Measurements from ENCODE around the gene HBE1.
"Not testable (repeated sequence)": the region's sequence is repeated elsewhere in the genome, so short reads cannot be mapped to it uniquely, and the experiment has no call there.

The HBE1 gene

DNA sequence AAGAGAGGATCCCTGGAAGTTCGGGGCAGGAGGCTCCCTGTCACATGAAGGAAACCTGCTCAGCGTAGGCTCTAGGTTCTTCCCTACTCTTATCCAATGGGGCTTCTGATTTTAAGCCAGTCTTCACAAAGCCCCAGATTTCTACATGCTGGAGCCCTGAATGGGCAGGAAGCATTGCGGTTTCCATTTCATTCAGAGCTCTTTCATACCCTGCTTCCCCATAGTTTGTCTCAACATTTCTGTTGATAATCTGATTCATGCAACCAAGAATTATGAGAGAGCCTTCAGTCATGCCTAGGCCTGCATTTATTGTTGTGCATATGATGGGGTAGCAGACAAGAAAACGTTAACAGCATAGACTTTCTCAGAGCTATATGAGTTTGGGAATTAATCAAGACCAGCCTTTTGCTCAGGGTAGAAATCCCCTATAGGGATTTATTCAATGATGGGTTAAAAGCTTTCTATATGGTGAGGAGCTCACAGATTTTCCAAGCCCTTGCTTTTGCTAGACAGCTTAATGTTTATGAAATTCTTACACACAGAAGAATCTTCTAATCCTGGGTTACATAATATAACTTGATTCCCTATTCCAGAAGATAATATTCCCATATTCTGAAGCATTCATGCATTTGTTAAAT is 16.1 kb upstream of the HBE1 start:
- in situ Hi-C loops (cut with MboI; ENCODE audit: low sequenced_read_pairs) = no loop called here

DNA sequence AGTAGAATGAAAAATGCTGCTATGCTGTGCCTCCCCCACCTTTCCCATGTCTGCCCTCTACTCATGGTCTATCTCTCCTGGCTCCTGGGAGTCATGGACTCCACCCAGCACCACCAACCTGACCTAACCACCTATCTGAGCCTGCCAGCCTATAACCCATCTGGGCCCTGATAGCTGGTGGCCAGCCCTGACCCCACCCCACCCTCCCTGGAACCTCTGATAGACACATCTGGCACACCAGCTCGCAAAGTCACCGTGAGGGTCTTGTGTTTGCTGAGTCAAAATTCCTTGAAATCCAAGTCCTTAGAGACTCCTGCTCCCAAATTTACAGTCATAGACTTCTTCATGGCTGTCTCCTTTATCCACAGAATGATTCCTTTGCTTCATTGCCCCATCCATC is 14.9 kb upstream of the HBE1 start:
- in situ Hi-C loops (cut with MboI; ENCODE audit: low sequenced_read_pairs) = no loop called here

DNA sequence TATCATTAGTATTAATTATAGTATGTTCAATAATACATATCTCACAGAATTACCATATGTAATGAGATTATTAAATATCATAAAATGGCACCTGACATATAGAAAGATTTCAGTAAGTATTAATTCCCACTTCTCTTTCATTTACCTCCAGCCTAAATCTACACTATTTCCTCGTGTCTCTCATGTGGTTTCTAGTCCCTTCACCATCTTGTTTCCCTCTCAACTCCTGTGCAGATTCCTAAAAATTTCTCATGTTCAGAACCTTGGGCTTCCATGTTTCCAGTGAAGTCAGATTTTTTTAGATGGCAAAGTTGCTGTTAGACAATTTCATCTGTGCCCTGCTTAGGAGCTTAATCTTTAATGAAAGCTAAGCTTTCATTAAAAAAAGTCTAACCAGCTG is 14.1 kb upstream of the HBE1 start:
- in situ Hi-C loops (cut with MboI; ENCODE audit: low sequenced_read_pairs) = no loop called here

DNA sequence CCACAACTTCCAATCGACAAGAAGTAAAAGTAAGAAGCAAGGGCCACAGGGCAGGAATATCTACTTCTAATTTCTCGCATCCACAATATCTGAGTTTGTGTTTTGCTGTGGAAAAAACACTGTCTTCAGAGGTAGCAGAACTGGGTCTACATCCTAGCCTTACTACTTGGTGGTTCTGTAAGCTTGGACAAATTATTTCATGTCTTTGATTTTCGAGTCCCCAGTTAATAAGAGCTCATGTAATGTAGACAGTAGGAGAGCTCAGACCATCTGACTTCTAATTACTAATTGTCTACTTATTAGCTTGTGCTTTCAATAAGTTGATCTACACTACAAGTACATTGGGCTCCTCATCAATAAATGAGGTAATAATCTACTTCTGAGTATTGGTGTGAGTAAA is 13.3 kb upstream of the HBE1 start:
- in situ Hi-C loops (cut with MboI; ENCODE audit: low sequenced_read_pairs) = no loop called here

DNA sequence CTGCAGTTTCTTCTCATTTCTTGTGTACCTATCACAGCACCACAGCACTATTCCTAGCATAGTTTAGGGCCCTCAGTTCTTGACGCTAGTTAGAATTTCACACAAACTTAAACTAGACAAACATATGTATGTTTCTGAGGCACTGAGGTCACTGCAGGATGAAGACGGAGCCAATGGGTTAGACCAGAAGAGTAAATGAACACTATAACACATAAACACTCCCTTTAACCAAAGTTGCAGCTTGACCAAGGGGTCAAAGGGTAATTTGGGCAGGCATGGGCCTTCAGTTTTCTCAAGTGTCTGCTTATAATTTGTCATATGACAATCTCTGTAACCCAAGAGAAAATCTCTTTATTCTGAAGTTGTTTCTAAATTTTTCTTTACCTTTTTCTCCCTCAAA is 12.9 kb upstream of the HBE1 start:
- in situ Hi-C loops (cut with MboI; ENCODE audit: low sequenced_read_pairs) = no loop called here

DNA sequence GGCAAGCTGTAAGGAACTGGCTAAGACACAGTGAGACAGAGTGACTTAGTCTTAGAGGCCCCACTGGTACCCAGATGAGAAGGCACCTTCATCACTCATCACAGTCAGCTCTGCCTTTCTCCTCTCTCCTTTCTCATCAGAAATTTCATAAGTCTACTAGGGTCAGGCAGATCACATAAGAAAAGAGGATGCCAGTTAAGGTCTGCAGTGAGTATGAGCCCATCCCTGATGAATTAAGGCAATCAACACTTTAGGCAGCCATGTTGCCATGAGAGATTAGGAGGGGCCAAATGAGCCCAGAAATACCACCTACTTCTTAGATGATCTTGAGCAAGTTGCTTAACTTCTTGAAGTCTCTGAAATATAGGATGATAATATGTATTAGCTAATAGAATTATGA is 11.9 kb upstream of the HBE1 start:
- in situ Hi-C loops (cut with MboI; ENCODE audit: low sequenced_read_pairs) = no loop called here

DNA sequence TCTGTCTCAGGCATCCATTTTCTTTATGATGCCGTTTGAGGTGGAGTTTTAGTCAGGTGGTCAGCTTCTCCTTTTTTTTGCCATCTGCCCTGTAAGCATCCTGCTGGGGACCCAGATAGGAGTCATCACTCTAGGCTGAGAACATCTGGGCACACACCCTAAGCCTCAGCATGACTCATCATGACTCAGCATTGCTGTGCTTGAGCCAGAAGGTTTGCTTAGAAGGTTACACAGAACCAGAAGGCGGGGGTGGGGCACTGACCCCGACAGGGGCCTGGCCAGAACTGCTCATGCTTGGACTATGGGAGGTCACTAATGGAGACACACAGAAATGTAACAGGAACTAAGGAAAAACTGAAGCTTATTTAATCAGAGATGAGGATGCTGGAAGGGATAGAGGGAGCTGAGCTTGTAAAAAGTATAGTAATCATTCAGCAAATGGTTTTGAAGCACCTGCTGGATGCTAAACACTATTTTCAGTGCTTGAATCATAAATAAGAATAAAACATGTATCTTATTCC is 10.9 kb upstream of the HBE1 start:
- in situ Hi-C loops (cut with MboI; ENCODE audit: low sequenced_read_pairs) = no loop called here

DNA sequence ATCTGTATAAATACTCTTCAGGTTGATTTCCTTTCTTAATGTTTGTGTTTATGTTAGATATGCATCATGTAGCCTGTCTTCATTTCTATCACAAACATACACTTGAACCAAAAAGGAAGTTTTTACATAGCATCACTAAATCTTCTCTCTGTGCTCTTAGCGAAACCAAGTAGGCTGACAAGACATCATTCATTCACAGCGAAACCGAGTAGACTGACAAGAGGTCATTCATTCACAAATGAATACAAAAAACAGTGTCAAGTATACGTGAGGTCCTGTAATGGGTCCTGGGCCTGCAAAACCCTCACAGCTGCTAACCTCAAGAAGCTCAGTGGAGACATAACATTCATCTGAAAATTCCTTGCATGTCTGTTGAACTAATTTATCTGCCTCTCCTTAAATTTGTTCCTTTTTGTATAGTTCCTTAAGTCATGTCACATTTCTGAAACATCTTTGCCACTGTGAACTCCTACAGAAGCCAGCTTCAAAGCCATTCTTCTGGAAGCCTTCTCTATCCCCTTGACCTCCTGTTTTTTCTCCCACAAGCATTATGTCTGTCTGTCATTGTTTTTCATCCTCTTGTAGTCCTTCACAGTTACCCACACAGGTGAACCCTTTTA is 9.8 kb upstream of the HBE1 start:
- in situ Hi-C loops (cut with MboI; ENCODE audit: low sequenced_read_pairs) = no loop called here

DNA sequence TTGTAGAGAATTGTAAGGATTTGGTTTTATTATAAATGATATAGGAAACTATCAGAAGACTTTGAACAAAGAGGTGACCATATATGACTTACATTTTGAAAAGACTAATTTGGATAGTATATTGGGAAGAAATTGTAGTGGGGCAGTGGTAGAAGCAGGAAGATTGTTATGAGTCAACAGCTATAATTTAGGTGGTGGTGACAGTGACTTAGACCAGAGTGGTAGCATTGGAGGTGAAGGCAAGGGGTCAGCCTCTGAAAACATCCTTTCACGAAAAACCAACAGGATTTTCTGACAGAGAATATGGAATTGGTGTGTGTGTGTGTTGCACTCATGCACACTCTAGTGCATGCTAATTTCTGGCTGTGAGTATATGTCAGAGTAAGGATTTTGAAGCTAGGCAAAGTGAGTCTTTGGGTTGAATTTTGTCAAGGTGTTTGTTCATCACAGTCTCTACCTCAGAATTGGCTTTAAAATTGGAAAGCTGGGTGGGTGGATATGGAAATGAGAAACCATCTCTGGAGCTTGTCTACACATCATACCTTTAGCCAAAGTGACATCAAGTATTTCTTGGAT is 8.2 kb upstream of the HBE1 start:
- in situ Hi-C loops (cut with MboI; ENCODE audit: low sequenced_read_pairs) = no loop called here

DNA sequence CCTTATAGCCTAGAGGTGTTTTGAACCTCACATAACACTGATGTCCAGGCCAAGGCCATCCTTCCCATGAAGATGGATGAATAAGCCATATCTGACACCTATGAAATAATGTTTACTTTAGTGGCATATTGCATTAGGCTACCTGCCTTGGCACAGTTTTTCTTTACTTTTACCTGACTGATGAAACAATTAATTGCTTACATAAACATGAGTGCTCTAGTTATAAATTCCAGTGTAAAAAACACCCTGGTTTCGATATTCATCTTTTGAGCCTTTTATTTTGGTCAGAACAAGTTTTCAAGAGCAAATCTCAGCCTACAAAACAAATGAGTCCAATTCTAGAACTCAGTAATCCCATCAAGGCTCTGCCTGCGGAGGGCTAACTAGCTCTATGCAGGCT is 7.0 kb upstream of the HBE1 start:
- in situ Hi-C loops (cut with MboI; ENCODE audit: low sequenced_read_pairs) = no loop called here

DNA sequence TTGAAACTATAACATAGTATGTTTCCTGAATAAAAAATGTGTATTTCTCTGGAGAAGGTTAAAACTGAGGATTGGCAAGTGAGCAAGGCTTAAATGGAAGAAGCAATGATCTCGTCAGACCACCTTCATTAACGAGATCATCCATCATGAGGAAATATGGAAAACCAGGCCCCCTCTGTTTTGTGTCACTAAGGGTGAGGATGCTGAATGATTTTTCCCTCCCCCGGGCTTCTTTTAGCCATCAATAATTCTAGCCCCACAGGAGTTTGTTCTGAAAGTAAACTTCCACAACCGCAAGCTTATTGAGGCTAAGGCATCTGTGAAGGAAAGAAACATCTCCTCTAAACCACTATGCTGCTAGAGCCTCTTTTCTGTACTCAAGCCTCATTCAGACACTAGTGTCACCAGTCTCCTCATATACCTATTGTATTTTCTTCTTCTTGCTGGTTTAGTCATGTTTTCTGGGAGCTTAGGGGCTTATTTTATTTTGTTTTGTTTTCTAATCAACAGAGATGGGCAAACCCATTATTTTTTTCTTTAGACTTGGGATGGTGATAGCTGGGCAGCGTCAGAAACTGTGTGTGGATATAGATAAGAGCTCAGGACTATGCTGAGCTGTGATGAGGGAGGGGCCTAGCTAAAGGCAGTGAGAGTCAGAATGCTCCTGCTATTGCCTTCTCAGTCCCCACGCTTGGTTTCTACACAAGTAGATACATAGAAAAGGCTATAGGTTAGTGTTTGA is 5.8 kb upstream of the HBE1 start:
- in situ Hi-C loops (cut with MboI; ENCODE audit: low sequenced_read_pairs) = no loop called here

DNA sequence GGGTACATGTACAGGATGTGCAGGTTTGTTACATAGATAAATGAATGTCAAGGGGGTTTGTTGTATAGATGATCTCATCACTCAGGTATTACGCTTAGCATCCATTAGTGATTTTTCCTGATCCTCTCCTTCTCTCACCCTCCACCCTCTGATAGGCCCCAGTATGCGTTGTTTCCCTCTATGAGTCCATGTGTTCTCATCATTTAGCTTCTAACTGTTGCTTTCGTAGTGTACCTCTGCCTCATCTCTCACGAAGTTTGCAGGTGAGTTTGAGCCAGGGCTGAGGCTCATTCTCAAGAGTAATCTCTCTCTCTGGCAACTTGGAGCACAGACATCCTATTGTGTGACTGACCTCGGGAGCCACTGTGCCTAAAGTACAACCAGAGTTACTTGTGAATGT is 4.7 kb upstream of the HBE1 start:
- in situ Hi-C loops (cut with MboI; ENCODE audit: low sequenced_read_pairs) = no loop called here

DNA sequence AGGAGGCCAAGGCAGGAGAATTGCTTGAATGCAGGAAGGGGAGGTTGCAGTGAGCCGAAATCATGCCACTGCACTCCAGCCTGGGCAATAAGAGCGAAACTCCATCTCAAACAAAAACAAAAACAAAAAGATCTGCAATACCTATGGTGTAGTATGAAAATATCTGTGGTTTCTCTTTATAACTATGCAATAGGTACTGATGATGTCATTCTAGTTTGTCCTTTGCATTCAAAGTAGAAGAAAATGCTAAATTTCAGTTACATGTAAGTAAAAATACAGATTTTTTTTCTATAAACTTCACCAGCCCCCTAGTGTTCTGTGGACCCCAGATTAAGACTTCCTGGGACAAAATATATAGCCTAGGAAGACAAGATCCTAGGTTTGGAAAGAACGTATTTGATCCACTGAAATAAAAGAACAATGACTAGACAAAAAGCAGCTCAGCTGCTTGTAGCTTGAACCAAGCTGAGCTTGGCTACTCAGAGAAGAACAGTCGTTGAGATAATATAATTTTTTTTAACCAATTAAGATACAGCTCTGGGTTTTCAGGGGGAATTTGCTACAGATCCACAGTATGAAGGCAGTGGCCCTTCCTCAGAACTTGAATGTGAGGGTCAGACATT is 2.8 kb upstream of the HBE1 start:
- in situ Hi-C loops (cut with MboI; ENCODE audit: low sequenced_read_pairs) = no loop called here

DNA sequence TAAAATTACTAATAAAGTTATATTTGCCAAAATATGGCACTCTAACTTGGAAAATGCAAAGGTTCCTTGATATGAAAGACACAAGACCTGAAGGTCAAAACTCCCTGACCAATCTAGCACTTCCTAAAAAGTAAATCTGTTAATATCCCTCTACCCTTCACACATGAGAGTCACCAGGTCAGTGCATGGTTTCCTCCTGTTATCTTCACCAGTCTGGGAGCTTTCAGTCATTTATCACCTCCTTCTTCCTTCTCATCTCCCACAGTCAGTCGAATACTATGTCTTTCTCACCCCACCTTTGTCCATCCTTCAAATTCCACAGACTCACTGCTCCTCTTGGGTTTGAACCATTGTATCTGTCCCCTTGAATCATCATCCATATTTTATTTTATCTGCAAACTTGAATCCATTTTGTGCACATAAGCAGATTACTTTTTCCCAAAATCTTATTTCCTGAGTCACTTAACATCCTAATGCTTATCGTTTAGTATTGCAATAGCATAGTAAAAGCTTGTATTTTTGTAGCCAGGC is 2.6 kb downstream of the HBE1 start:
- in situ Hi-C loops (cut with MboI; ENCODE audit: low sequenced_read_pairs) = no loop called here

DNA sequence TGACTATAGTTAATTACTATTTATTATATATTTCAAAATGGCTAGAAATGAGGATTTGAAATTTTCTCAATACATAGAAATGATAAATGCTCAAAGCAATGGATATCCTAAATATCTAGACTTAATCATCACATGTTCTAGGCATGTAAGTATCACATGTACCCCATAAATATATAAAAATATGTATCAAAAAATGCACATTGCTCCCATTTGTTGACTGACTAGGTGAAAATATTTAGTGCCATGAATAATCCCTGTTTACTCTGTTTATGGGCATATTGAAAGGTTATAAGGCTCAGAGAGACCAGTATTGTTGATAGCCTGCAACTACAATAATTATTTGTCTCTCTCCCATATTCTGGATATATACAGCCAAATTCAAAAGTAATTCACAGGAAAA is 3.1 kb downstream of the HBE1 start:
- in situ Hi-C loops (cut with MboI; ENCODE audit: low sequenced_read_pairs) = no loop called here

DNA sequence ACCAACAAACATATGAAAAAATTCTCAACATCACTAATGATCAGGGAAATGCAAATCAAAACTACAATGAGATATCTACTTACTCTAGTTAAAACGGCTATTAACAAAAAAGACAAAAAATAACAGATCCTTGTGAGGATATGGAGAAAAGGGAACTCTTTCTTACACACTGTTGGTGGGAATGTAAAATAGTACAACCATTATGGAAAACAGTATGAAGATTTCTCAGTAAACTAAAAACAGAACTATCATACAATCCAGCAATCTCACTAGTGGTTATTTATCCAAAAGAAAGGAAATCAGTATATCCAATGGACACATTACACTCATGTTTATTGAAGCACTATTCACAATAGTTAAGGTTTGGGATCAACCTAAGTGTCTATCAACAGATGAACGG is 3.9 kb downstream of the HBE1 start:
- in situ Hi-C loops (cut with MboI; ENCODE audit: low sequenced_read_pairs) = no loop called here

DNA sequence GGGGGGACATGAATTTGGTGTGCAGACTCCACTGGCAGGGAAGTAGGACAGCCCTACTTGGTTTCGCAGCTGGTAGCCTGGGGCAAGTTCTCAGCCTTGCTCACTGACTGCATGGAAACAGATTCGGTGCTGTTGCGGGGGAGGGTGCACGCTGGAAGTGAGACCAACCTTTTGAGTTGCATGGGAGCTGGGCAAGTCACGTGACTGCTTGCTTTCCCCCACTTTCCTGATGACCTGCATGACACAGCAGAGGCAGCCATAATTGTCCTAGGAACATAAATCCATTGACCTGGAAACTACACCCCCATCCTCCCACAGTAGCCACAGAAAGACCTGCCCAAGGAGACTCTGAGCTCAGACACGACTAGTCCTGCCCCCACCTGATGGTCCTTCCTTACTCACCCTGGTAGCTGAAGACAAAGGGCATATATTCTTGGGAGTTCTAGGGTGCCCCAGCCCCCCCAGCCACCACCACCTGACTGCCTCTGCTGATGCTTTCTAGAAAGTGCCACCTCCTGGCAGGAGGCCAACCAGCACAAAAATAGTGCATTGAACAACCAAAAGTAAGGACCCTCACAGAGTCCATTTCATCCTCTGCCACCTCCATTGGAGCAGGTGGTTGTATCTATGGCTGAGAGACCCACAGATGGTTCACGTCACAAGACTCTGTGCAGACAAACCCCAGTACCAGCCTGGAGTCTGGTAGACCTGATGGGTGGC is 11.0 kb downstream of the HBE1 start:
- in situ Hi-C loops (cut with MboI; ENCODE audit: low sequenced_read_pairs) = no loop called here

DNA sequence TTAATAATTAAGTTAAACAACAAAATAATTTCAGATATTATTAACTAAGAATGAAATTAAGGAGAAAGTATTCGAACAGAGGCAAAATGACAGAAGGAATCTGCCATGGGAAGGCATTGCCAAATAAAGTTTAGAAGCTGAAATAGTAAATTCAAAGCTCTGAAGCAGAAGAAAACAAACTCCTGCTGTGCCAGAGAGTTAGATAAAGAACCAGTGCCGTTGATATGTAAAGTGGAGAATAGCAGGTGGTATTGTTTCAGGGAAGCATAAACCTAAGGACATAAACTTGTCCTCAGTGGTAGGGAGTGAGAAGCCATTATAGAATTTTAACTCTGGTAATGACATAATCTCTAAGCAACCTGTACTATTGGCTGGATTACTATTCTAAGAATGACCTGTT is 12.4 kb downstream of the HBE1 start:
- in situ Hi-C loops (cut with MboI; ENCODE audit: low sequenced_read_pairs) = no loop called here

DNA sequence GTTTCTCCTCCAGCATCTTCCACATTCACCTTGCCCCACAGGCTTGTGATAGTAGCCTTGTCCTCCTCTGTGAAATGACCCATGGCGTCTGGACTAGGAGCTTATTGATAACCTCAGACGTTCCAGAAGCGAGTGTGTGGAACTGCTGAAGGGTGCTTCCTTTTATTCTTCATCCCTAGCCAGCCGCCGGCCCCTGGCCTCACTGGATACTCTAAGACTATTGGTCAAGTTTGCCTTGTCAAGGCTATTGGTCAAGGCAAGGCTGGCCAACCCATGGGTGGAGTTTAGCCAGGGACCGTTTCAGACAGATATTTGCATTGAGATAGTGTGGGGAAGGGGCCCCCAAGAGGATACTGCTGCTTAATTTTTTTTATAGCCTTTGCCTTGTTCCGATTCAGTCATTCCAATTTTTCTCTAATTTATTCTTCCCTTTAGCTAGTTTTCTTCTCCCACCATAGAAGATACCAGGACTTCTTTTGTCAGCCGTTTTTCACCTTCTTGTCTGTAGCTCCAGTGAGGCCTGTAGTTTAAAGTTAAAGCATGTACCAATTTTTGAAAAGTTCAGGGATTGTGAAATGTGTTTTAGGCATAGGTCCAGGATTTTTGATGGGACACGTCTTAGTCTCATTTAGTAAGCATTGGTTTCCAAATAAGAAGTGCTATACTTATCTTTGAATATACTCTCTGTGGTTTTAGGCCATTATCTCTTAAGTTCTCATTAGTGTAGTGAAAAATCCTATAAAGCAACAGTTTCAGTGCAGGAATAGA is 14.9 kb downstream of the HBE1 start, which contains the start of gene HBG2:
Gene HBG2 (minus strand): TSS at position 136 of the 768 bp plus-strand sequence. CDS start 53 bp downstream, at position 83.
- in situ Hi-C loops (cut with MboI; ENCODE audit: low sequenced_read_pairs) = not testable (repeated sequence)

DNA sequence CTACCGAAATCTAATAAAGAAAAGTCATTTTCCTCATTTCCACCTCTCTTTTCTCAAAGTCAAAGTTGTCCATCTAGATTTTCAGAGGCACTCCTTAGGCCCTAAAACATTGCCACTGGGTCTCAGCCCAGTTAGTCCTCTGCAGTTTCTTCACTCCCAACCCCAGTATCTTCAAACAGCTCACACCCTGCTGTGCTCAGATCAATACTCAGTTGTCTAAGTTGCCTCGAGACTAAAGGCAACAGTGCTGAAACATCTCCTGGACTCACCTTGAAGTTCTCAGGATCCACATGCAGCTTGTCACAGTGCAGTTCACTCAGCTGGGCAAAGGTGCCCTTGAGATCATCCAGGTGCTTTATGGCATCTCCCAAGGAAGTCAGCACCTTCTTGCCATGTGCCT is 15.7 kb downstream of the HBE1 start:
- in situ Hi-C loops (cut with MboI; ENCODE audit: low sequenced_read_pairs) = not testable (repeated sequence)
